Sciatic nerve (tissue), 2 donors: ENCODE results near the gene S100A14. TPM values are rescaled to one million over a fixed set of nuclear protein-coding genes. Genes with fewer than 3 reads are reported as not detected.
"Not testable (repeated sequence)": the region's sequence is repeated elsewhere in the genome, so short reads cannot be mapped to it uniquely, and the experiment has no call there.

Experiments used
- ATAC-seq: fragments of 200-7000 bp; cut with Tn5 transposase; one replicate; pipeline ENCODE4 v1.9.1; 2020; ENCODE audit warnings: mild to moderate bottlenecking, moderate library complexity
- DNase-seq: peaks from one replicate; pipeline ENCODE4 v3.0.0-alpha.2; 2020; ENCODE audit warnings: low spot score
- intact Hi-C: fragments of 100-400 bp; cut with DNase I; formaldehyde crosslinking; loops from one replicate; pipeline ENCODE4 v1.14.2; 2022
- total RNA-seq: library from RNA; stranded (reverse); fragmentation: NEBNext Ultra II Directional; extraction: Animal tissue kit (Norgen Biotek cat#: 25700); gene quantifications from one replicate; pipeline ENCODE4 v1.2.1, GENCODE V29; 2021
- donor health status: DM: no; HTN: no; CAD: no.
- donor health status: DM: no; HTN: no; CAD: no.

S100A14 gene
- total RNA-seq, 1 donor from 2014 or later, result 0.49 TPM

DNA sequence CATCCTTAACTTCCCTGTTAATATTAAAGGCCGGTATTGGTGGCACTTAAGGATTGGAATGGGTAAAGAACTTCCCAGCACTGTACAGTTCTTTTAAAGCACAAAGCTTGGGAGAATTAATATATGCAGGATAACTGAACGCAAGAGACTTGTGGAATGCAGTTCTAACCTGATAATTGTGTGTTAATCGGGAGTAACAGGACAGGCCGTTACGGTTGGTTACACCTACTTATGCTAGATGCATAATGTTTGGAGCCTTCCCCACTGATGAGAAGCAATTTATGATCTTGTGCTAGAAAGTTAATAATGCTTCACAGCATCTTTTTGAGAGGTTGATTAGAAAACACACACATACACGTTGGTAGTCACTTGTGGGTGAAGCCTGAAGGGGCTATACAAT lies 24.7 kb upstream of the S100A14 start:
- DNase-seq (no peak), ATAC-seq (no peak)
- intact Hi-C loops, result no loop called here

DNA sequence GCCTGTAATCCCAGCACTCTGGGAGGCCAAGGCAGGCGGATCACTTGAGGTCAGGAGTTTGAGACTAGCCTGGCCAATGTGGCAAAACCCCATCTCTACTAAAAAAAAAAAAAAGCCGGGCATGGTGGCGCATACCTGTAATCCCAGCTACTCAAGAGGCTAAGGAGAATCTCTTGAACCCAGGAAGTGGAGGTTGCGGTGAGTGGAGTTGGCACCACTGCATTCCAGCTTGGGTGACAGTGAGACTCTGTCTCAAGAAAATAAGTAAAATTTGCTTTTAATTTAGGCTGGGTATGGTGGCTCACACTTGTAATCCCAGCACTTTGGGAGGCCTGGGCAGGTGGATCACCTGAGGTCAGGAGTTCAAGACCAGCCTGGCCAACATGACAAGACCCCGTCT lies 24.1 kb upstream of the S100A14 start:
- DNase-seq, intact Hi-C loops: not testable (repeated sequence)

DNA sequence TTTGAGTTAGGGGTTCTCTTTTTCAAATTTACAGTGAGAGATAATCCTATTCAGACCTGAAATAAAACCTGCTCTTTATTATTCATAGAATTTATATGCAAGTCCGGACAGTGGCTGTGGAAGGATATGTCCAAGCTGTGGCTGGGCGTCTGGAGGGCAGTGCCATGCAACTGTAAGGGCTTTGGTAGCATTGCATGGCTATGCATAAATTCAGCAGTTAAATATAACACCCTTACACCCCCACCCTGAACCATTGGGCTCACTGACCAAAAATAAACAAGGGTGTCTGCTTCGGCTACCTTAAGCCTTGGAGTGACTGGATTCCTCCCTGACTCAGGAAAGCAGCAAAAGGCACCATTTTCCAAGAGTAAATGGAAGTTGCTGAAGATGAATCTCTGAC lies 23.2 kb upstream of the S100A14 start:
- DNase-seq, result no peak
- intact Hi-C loops, result no loop called here
- ATAC-seq, result no peak

More for the DNA sequence above, 24.1 kb upstream of the S100A14 start:
- ATAC-seq, result not testable (repeated sequence)

DNA sequence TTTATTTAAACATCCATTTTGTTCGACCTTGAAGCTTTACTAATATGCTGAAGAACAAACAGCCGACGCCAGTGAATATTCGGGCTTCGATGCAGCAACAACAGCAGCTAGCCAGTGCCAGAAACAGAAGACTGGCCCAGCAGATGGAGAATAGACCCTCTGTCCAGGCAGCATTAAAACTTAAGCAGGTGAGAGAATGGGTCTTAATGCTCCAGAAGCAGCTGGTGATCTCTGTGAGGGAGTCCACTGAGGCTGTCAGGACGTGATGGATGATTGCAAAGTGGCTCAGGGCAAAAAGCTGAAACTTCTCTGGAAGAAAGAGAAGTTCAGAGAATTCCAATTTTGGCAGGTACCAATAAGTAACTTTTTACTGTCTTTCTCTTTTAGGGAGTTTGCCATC lies 22.1 kb upstream of the S100A14 start:
- no peak for ATAC-seq
- intact Hi-C loops, result no loop called here
- peak; percentile 36 for DNase-seq

DNA sequence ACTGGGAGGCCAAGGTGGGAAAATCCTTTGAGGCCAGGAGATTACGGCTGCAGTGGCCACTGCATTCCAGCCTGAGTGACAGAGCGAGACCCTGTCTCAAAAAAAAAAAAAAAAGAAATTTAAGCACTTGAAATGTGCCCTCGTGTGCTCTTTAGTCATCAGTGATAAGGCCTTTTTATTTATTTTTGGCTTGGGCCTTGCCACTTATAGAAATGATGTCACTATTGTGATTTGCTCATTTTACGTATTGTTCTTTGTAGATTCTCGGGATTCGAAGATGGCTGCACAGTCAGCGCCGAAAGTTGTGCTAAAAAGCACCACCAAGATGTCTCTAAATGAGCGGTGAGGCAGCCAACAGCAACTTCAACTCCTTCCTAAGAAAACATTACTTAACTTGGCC lies 20.2 kb upstream of the S100A14 start:
- intact Hi-C loops, result no loop called here
- no peak for ATAC-seq
- DNase-seq, result peak; percentile 48

DNA sequence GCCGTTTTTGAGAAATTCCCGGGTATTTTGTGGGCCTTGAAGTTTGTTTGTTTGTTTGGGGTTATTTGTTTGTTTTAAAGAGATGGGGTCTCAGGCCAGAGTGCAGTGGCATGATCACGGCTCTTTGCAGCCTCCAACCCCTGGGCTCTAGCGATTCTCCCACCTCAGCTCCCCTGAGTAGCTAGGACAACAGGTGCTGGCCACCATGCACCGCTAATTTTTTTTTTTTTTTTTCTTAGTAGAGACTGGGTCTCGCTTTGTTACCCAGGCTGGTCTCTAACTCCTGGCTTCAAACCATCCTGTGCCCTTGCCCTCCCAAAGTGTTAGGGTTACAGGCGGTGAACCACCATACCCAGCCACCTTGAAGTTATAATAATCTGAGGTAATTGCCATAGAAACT lies 19.7 kb upstream of the S100A14 start:
- intact Hi-C loops, result no loop called here

DNA sequence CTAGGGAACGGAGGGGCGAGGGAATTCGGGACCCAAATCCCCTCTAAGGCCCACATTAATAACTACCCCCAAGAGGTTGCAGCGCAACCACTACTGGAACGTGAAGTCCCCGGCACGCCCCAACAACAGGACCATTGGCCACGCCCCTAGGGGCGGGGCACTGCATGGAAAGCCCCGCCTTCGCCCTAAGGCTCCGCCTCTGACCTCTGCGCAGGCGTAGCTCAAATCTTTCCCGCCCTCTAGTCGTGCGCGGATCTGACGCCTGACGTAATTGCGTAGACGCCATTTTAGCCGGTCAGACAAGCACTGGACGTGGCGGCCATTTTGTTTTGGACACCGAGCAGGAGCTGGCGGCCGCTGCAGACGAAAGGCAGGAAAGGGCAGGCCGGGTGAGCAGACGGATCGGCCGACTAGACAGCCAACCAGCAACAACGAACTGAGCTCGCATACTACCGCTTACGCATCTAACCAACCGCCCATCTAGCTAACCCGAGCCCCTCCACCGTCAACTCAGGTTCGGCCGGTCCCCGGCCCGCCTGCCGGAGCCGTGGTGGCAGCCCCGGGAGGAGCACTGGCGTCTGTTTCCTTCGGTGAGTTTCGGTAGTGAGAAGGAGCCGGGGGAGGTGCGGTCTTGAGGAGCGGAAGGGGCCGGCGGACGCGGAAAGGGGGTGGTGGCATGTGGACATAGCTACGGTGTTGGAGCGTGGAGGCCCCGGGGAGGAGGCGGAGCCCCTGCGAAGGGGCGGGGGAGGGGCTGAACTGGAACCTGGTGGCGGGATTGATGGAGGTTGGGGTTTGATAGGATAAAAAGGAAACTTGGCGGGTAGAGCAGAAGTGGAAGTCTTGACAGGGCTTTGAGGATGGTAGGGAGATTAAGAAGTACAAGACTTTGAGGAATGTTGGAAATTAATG lies 17.9 kb upstream of the S100A14 start, which contains the start of gene CHTOP:
CHTOP (plus strand) TSS at position 313 of the 912 bp plus-strand sequence. CDS start 2,523 bp downstream, outside the sequence.
- ATAC-seq, result peak; percentile 98
- intact Hi-C loops, result no loop called here
- peak; percentile 98 for DNase-seq

More for the DNA sequence above, 19.7 kb upstream of the S100A14 start:
- DNase-seq (no peak), ATAC-seq (no peak)

DNA sequence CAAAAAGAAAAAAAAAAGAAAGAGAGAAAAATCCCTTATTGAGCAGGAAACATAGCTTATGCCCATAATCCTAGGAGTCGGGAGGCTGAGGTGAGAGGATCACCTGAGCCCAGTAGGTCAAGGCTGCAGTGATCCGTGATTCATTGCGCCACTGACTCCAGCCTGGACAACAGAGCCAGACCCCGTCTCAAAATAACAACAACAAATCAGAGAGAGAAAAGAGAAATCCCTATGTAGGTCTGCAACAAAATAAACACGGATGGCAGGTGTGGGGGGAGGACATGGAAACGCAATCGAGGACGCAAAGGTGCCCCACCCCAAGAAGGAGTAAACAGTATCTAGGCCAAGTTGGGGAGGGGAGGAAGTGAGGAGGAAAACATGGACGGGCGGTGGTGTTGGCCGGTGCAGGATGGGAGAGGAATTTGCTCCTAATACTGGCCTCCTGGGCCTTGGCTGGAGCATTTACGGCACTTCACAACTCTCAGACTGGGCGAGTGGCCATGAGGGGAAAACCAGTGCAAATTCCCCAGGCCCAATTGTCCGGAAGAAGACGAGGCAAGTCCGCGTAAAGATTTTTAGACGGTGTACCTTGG lies 17.1 kb upstream of the S100A14 start:
- DNase-seq, result no peak
- ATAC-seq, result peak; percentile 67
- intact Hi-C loops, result no loop called here

DNA sequence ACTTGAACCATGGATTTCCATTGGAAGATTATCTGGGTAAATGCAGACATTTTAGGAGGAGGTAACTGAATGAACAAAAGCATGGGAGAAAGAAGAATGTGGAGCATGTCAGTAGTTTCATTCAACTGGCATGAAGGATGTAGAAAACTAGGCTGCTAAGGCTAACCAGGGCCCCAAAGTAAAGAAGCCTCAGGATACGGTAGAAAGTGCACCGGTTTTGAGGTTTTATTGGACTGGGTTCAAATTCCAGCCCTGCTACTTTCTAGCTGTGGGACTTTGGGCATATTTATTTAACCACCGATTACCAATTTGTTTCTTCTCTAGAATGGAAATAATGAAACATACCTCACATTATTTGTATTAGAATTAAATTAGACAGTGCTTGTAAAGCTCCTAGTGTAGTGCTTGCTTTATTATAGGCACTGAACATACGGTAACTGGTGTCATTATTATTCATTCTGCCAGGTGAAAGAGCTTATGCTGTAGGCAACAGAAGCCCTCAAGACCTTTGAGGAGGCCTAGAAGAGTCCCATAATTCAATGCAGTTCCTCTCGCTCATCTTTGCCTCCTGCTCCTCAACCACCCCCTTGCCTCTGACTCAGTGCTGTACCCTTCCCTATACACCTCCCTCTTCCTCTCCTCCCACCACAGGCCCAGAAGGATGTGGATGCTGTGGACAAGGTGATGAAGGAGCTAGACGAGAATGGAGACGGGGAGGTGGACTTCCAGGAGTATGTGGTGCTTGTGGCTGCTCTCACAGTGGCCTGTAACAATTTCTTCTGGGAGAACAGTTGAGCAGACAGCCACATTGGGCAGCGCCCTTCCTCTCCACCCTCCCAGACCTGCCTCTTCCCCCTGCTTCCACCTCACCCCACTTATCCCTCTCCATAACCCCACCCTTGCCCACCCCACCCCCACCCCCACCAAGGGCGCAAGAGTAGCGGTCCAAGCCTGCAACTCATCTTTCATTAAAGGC lies 15.2 kb upstream of the S100A14 start:
- DNase-seq (no peak), ATAC-seq (no peak)
- intact Hi-C loops, result no loop called here

DNA sequence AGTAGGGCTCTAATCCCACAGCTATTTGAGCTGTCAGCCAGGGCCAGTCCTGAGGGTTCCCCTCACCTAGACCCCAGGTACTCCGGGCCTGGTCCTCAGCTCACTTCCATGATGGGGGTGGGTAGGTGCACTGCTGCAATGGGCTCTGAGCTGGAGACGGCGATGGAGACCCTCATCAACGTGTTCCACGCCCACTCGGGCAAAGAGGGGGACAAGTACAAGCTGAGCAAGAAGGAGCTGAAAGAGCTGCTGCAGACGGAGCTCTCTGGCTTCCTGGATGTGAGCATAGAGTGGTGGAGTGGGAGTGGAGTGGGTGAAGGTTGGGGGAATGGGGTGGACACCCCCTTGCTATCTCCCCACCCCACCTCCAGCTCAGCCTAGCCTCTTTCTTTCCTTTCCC lies 14.3 kb upstream of the S100A14 start:
- ATAC-seq (no peak), DNase-seq (peak; percentile 54)
- intact Hi-C loops, result no loop called here

DNA sequence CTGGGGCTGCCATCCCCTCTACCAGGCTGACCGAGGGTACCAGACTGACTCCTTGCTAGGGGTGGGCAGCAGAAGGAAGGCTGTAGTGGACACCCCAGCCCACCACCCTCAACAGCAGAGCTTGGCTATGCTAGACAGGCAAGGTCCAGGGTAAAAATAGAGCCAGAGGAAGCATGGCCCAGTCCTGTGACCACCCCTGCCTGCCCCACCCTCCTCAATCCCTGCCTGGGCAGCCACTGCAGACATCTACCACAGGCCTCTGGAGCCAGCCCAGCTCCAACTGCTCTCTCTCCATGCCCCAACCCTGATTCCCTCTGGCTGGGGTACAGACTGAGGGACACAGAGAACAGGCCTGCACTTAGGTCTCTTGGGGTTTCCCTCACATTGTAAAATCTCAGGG lies 13.8 kb upstream of the S100A14 start:
- ATAC-seq (no peak), DNase-seq (peak; percentile 55)
- intact Hi-C loops, result no loop called here

DNA sequence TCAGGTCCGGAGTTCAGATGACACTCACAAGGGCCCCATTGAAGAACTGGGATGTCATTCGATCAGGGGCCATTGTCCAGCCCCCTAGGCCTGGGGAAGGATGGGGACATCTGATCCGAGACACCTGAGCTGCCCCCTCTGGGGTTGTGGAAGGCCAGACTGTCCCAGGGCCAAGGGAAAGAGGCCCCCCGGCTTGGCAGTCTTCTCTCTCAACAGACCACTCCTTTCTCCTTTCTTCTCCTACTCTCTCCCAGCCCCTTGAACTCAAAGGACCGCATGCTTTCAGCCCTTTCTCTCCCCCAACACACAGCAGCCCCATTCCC lies 13.2 kb upstream of the S100A14 start:
- intact Hi-C loops, result no loop called here
- DNase-seq (peak; percentile 42), ATAC-seq (no peak)

DNA sequence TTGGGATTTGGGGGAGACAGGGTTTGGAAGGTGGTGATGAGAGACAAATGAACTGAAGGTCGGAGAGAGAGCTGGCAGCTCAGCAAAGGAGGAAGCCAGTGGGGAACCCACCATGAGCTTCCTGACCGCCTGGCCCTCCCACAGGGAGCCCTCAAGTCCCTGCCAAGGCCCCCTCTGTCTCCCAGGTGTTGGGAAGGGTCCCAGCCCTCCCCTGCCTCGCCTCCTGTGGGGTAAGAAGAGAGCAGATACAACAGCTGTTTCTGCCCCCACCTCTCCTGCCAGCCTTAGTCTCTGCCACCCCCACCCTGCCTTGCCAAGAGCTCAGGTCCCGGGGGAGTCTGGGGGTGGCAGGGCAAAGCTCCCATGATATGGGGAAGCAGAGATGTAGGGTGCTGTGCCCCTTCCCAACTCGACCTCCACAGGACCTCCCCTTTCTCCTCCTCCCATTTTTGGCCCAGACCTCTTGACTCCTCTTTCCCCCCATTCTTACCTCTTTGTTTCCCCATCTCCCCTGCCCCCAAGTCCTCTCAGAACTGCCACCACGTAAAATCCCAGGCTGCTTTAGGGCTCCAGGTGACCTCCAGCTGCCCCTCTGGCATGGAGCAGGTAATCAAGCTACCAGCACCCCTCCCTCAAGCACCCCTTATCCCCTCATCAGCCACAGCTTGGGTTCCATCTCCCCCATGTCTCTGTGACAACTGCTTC lies 12.7 kb upstream of the S100A14 start:
- ATAC-seq (no peak), DNase-seq (peak; percentile 55)
- intact Hi-C loops, result no loop called here

DNA sequence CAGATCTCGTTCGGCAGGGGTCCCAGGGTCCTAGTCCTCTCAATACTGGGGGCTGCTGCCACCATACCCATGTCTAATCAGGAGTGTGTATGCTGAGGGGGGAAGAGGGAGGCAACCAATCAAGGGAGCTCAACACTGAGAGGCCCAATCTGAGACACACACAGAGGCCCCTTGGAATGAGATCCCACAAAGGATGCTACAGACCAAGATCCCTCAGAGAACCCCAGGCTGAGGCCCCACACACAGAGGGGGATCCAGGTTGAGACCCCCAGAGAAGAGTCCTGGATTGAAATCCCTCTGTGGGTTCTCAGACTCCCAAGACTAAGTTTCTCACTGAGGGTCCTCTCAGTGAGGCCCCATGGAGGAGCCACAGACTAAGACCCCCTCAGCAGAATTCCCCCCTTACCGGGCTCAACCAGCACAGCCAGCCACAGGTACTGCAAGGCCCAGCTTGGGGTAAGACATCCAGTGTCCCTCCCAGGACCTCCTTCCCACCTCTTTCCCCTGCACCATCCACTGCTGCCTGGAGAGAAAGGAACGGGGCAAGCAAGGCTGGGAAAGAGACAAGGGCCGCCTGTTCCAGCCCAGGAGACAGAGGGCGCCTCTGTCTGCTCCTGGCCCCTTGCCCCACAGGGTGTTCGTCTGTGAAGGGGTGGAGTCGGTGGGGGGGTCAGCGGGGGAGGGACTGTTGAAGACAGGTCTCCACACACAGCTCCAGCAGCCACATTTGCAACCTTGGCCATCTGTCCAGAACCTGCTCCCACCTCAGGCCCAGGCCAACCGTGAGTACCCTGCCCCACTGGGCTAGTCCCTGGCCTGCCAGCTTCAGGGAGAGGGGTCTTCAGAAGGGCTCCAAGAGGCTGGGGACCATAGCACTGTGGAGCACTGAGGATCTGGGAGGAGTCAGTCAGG lies 11.8 kb upstream of the S100A14 start, which contains the start of gene S100A1:
S100A1 (plus strand) TSS at position 720 of the 912 bp plus-strand sequence. CDS start 2,088 bp downstream, outside the sequence.
- DNase-seq (peak; percentile 72), ATAC-seq (peak; percentile 42)
- intact Hi-C loops, result no loop called here

DNA sequence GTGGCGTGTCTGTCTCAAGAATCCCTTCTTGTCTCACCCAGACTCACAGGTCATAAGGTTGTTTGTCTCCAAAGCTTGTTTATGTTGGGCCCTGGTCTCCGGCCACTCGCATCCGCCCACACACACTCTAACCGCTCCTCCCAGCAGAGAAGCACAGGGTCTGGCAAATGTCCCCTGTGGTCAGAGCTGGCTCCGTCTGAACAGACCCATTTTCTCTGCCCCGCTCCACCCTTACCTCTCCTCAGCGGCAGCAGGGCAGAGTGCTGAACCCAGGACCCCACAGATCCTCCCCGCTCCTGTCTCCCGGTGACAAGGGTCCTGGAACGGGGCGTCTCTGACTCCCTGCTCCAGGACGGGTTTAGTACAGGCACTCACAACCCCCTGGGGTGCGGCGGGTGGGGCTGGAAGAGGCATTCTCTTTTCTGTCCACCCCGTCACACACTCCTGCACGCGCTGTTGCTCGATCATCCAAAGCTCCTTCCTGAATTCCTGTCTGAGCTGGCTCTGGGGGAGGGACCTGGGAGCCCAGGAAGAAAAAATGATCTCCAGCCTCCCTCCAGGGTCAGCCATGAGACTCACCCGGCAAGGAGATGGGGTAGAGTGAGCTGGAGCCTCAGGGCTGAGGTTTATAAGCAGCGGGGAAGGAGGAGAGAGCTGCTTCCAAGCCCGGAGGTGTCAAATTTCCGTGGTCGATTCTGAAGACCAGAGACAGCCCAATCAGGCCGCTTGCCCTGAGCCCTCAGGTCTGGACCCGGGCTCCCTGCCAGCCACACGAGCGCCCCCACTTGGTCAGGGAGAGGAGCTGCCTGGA lies 11.0 kb upstream of the S100A14 start, which contains the start of gene S100A13:
S100A13 (minus strand) TSS at position 602 of the 811 bp plus-strand sequence. CDS start 1,033 bp downstream, outside the sequence.
- DNase-seq, result peak; percentile 87
- intact Hi-C loops, result no loop called here
- ATAC-seq, result peak; percentile 86

DNA sequence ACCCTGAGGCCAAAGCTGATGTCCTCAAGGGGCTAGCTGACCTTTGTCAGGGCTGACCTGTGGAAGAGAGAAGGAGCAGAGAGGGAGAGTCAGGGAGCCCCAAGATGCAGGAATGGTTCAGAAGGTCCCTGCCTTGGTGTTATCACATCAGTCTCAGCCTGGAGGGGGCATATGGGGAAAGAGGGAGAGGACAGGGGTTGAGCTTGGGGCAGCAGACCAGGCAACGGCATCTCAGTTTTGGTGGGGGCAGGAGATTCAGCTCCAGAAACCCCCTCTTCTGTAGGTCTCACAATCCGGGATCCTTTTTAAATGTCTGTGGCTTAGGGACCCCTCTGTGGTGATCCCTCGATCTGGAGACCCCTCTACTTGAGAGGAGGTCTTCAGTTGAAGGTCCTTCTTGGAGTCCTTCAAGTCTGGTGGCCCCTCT lies 10.4 kb upstream of the S100A14 start:
- peak; percentile 4 for ATAC-seq
- intact Hi-C loops, result no loop called here
- DNase-seq, result no peak
